A673 (cell line): ENCODE results near the gene PLOD2. TPM values are rescaled to one million over a fixed set of nuclear protein-coding genes. Genes with fewer than 3 reads are reported as not detected.
A peak's percentile ranks its signal among the peaks of the same experiment; 100 is the strongest.

Experiments used
- BruUV-seq: library from RNA; stranded (reverse); fragments of 400-500 nt; replicated peaks from 2 replicates; lab custom pipeline; 2021; lab: Mats Ljungman, UMichigan
- CTCF ChIA-PET: fragments of 300-600 bp; sonication (Branson Sonifier 250); formaldehyde crosslinking; loops from one replicate; lab custom pipeline; 2022; ENCODE audit warnings: antibody characterized with exemption; lab: Charles Lee
- POLR2A ChIA-PET: fragments of 300-600 bp; sonication (Branson Sonifier 250); formaldehyde crosslinking; loops from one replicate; lab custom pipeline; 2022; ENCODE audit warnings: antibody characterized with exemption; ENCODE audit not compliant: low non-redundant PET; lab: Charles Lee
- DNase-seq: peaks from one replicate; pipeline ENCODE4 v3.0.0-alpha.2; 2015; ENCODE audit warnings: low spot score
- H3K27ac ChIP-seq: fragments of 200-600 bp; sonication (generic); 2 replicates; pipeline ENCODE4 v1.5.1; 2016; ENCODE audit warnings: mixed run types, low read depth, mild to moderate bottlenecking, mixed read lengths, antibody characterized with exemption, low read length; ENCODE audit not compliant: poor library complexity, severe bottlenecking
- H3K27me3 ChIP-seq: fragments of 200-600 bp; sonication (generic); replicated peaks from 2 replicates; pipeline ENCODE4 v1.6.1; 2017; ENCODE audit warnings: mixed run types, low read depth, mild to moderate bottlenecking, mixed read lengths, antibody characterized with exemption, low read length; ENCODE audit not compliant: insufficient read depth, poor library complexity
- H3K36me3 ChIP-seq: fragments of 200-600 bp; sonication (generic); 2 replicates; pipeline ENCODE4 v1.6.1; 2016; ENCODE audit warnings: mixed run types, mild to moderate bottlenecking, mixed read lengths, antibody characterized with exemption, low read length; ENCODE audit not compliant: insufficient read depth, poor library complexity, severe bottlenecking
- H3K4me1 ChIP-seq: fragments of 200-600 bp; sonication (generic); 2 replicates; pipeline ENCODE4 v1.6.1; 2017; ENCODE audit warnings: mixed run types, mild to moderate bottlenecking, mixed read lengths, antibody characterized with exemption, low read length; ENCODE audit not compliant: insufficient read depth, poor library complexity, severe bottlenecking
- H3K4me3 ChIP-seq: fragments of 200-600 bp; sonication (generic); 2 replicates; pipeline ENCODE4 v1.5.1; 2016; ENCODE audit warnings: low read depth, mixed run types, mild to moderate bottlenecking, mixed read lengths, low read length; ENCODE audit not compliant: poor library complexity, severe bottlenecking
- H3K9me3 ChIP-seq: fragments of 200-600 bp; sonication (generic); 2 replicates; pipeline ENCODE4 v1.6.1; 2016; ENCODE audit warnings: mixed run types, low read depth, mild to moderate bottlenecking, mixed read lengths, antibody characterized with exemption, low read length; ENCODE audit not compliant: poor library complexity, severe bottlenecking
- CTCF ChIP-seq: fragments of 300-800, 200-600 bp; sonication (generic); conservative IDR thresholded peaks from 2 replicates; pipeline ENCODE4 v1.5.1; 2017; ENCODE audit warnings: low read depth, mild to moderate bottlenecking, antibody characterized with exemption, low read length, moderate library complexity, mixed read lengths
- EZH2 ChIP-seq: fragments of 200-600 bp; sonication (generic); IDR thresholded peaks from 2 replicates; pipeline ENCODE4 v1.6.1; 2017; ENCODE audit warnings: borderline replicate concordance, low read depth, mild to moderate bottlenecking, mixed read lengths, antibody characterized with exemption, low read length; ENCODE audit not compliant: poor library complexity, severe bottlenecking
- intact Hi-C: fragments of 100-400 bp; cut with micrococcal nuclease; formaldehyde crosslinking; loops from one replicate; pipeline ENCODE4 v1.10.0; 2022; ENCODE audit not compliant: unreplicated experiment
- total RNA-seq: library from RNA; stranded (reverse); gene quantifications from 2 replicates; pipeline ENCODE4 v1.2.3, GENCODE V29; 2021

PLOD2 gene
- total RNA-seq, 1 experiment from 2014 or later, result 34.6 TPM

- intact Hi-C loops, result loop anchor here (5.0 kb wide), 1 partner anchor 62 kb away; no protein-coding TSS in a partner anchor
These were observed 22.1 kb downstream of the PLOD2 start for GRCh38 chr3:146138902-146139301.

GRCh38 chr3:146136647-146137046 is 24.3 kb downstream of the PLOD2 start:
- TF ChIP-seq EZH2 (no peak), CTCF (no peak)
- ChIA-PET POLR2A (no interaction called here), CTCF (no interaction called here)

More at GRCh38 chr3:146138902-146139301, 22.1 kb downstream of the PLOD2 start:
- DNase-seq, result peak; percentile 39
- no peak overlapping the region for H3K4me3 ChIP-seq
- POLR2A ChIA-PET, result no interaction called here
- no TSS peak for BruUV-seq
- TF ChIP-seq CTCF (no peak), EZH2 (no peak)
- no peak overlapping the region for H3K27ac ChIP-seq
- H3K27me3 ChIP-seq, result no peaks in the 10 kb centered on the region
- CTCF ChIA-PET, result no interaction called here
- no peaks in the 10 kb centered on the region for H3K36me3 ChIP-seq
- H3K4me1 ChIP-seq, result peaks cover 69% of the 10 kb centered on the region
- H3K9me3 ChIP-seq, result no peaks in the 10 kb centered on the region

GRCh38 chr3:146134348-146135117 is 26.5 kb downstream of the PLOD2 start:
- Histone ChIP-seq H3K27ac (no peak overlapping the region), H3K4me3 (no peak overlapping the region), H3K27me3 (no peaks in the 10 kb centered on the region), H3K9me3 (no peaks in the 10 kb centered on the region), H3K36me3 (no peaks in the 10 kb centered on the region), H3K4me1 (peaks cover 42% of the 10 kb centered on the region)
- intact Hi-C loops, result loop anchor here (5.0 kb wide), 1 partner anchor 57 kb away; no protein-coding TSS in a partner anchor
- no peak for DNase-seq
- BruUV-seq, result no TSS peak
- TF ChIP-seq EZH2 (no peak), CTCF (no peak)
- ChIA-PET CTCF (no interaction called here), POLR2A (interaction anchor here (0.6 kb wide), 1 partner anchor 35 kb away, joined by 7 read pairs; no protein-coding TSS in a partner anchor)

More at GRCh38 chr3:146136647-146137046, 24.3 kb downstream of the PLOD2 start:
- intact Hi-C loops, result loop anchor here (5.0 kb wide), 1 partner anchor 59 kb away; no protein-coding TSS in a partner anchor
- Histone ChIP-seq H3K36me3 (no peaks in the 10 kb centered on the region), H3K27ac (no peak overlapping the region), H3K9me3 (no peaks in the 10 kb centered on the region), H3K4me3 (no peak overlapping the region), H3K4me1 (peaks cover 61% of the 10 kb centered on the region), H3K27me3 (no peaks in the 10 kb centered on the region)
- no peak for DNase-seq
- no TSS peak for BruUV-seq
